Liver (tissue), 9 donors: ENCODE measurements around the gene SLC22A13. TPM values are rescaled to one million over a fixed set of nuclear protein-coding genes. Genes with fewer than 3 reads are reported as not detected.
A peak's percentile ranks its signal among the peaks of the same experiment; 100 is the strongest.

ENCODE experiments used
- DNase-seq: peaks from one replicate; pipeline ENCODE4 v3.0.0-alpha.2; 2017; ENCODE audit warnings: low spot score
- H3K27ac ChIP-seq, 2 donors: one replicate each; pipeline ENCODE4 v1.7.0; 2013; ENCODE audit warnings: inconsistent platforms in 2 of 2, low read length in 2 of 2, control low read depth in 1 of 2, low read depth in 1 of 2, mild to moderate bottlenecking in 1 of 2
- H3K27me3 ChIP-seq, 4 donors: one replicate each; pipeline versions ENCODE4 v1.6.1 to v1.7.0; 2013; ENCODE audit warnings: low read length in 3 of 4, inconsistent platforms in 1 of 4, mild to moderate bottlenecking in 1 of 4, moderate library complexity in 1 of 4; ENCODE audit not compliant: control insufficient read depth in 4 of 4, insufficient read depth in 4 of 4
- H3K36me3 ChIP-seq, 4 donors: one replicate each; pipeline versions ENCODE4 v1.6.1 to v1.7.0; 2013; ENCODE audit warnings: low read length in 3 of 4, mild to moderate bottlenecking in 3 of 4, low read depth in 1 of 4, moderate library complexity in 1 of 4; ENCODE audit not compliant: control insufficient read depth in 4 of 4, insufficient read depth in 3 of 4
- H3K4me1 ChIP-seq, 4 donors: one replicate each; pipeline versions ENCODE4 v1.6.1 to v1.7.0; 2013; ENCODE audit warnings: low read length in 3 of 4, mild to moderate bottlenecking in 3 of 4, moderate library complexity in 1 of 4; ENCODE audit not compliant: control insufficient read depth in 4 of 4, insufficient read depth in 4 of 4
- H3K4me3 ChIP-seq, 3 donors: one replicate each; pipeline versions ENCODE4 v1.6.1 to v1.7.0; 2013; ENCODE audit warnings: low read length in 3 of 3, control low read depth in 1 of 3, low read depth in 1 of 3, mild to moderate bottlenecking in 1 of 3
- H3K9ac ChIP-seq, 2 donors: one replicate each; pipeline ENCODE4 v1.7.0; 2013; ENCODE audit warnings: low read length in 2 of 2, mild to moderate bottlenecking in 2 of 2, moderate library complexity in 2 of 2, control low read depth in 1 of 2, low read depth in 1 of 2
- H3K9me3 ChIP-seq, 4 donors: one replicate each; pipeline versions ENCODE4 v1.6.1 to v1.7.0; 2013; ENCODE audit warnings: low read length in 3 of 4; ENCODE audit not compliant: control insufficient read depth in 4 of 4
- ATF3 ChIP-seq: IDR thresholded peaks from 2 replicates; pipeline ENCODE4 v1.6.1; 2016; ENCODE audit warnings: antibody characterized with exemption
- CTCF ChIP-seq: fragments of 150-350 bp; IDR thresholded peaks from 2 replicates; pipeline ENCODE4 v1.5.1; 2017; ENCODE audit warnings: improper control_type of control experiment, low read depth, low read length; ENCODE audit not compliant: missing input control
- EGR1 ChIP-seq, 2 donors: IDR thresholded peaks; 2 replicates each; pipeline ENCODE4 v1.6.1; 2016 to 2018; ENCODE audit warnings: antibody characterized with exemption in 2 of 2, low read depth in 2 of 2
- FOXA1 ChIP-seq: IDR thresholded peaks from 2 replicates; pipeline ENCODE4 v1.6.1; 2016; ENCODE audit warnings: antibody characterized with exemption
- FOXA2 ChIP-seq: IDR thresholded peaks from 2 replicates; pipeline ENCODE4 v1.6.1; 2016; ENCODE audit warnings: antibody characterized with exemption
- HNF4A ChIP-seq, 2 donors: conservative IDR thresholded peaks; 2 replicates each; pipeline ENCODE4 v1.6.1; 2016; ENCODE audit warnings: antibody characterized with exemption in 2 of 2, mild to moderate bottlenecking in 2 of 2
- HNF4G ChIP-seq: IDR thresholded peaks from 2 replicates; pipeline ENCODE4 v1.6.1; 2016; ENCODE audit warnings: antibody characterized with exemption
- JUND ChIP-seq, 2 donors: IDR thresholded peaks; 2 replicates each; pipeline ENCODE4 v1.6.1; 2016; ENCODE audit warnings: antibody characterized with exemption in 2 of 2
- MAX ChIP-seq: IDR thresholded peaks from 2 replicates; pipeline ENCODE4 v1.6.1; 2016; ENCODE audit warnings: antibody characterized with exemption
- NR2F2 ChIP-seq: IDR thresholded peaks from 2 replicates; pipeline ENCODE4 v1.6.1; 2016; ENCODE audit warnings: antibody characterized with exemption
- RAD21 ChIP-seq, 2 donors: IDR thresholded peaks; 2 replicates each; pipeline ENCODE4 v1.6.1; 2016; ENCODE audit warnings: antibody characterized with exemption in 2 of 2, mild to moderate bottlenecking in 2 of 2
- REST ChIP-seq: IDR thresholded peaks from 2 replicates; pipeline ENCODE4 v1.6.1; 2016; ENCODE audit warnings: antibody characterized with exemption, mild to moderate bottlenecking
- RXRA ChIP-seq, 2 donors: IDR thresholded peaks; 2 replicates each; pipeline ENCODE4 v1.6.1; 2017 to 2018; ENCODE audit warnings: antibody characterized with exemption in 2 of 2, mild to moderate bottlenecking in 1 of 2
- TAF1 ChIP-seq: conservative IDR thresholded peaks from 2 replicates; pipeline ENCODE4 v1.6.1; 2016; ENCODE audit warnings: antibody characterized with exemption, mild to moderate bottlenecking
- YY1 ChIP-seq: IDR thresholded peaks from 2 replicates; pipeline ENCODE4 v1.6.1; 2016; ENCODE audit warnings: antibody characterized with exemption, mild to moderate bottlenecking
- WGBS: extraction: QIAGEN DNeasy Blood & Tissue Kit; methylation state at CpG from one replicate; pipeline ENCODE4 v1.1.7; 2013; 5-methylcytosine and 5-hydroxymethylcytosine counted together
- polyA plus RNA-seq, 2 donors: library from polyadenylated mRNA; stranded (reverse) in 1 of 2; unstranded in 1 of 2; fragments of 200-250 nt in 1 of 2; fragments of >200 nt in 1 of 2; fragmentation: Nextera tagmentation in 1 of 2; extraction: Ambion mirVana in 1 of 2; gene quantifications; one replicate each; pipeline versions ENCODE4 v1.2.1 to v1.2.3, GENCODE V29; 2013 to 2015
- total RNA-seq, 2 donors: library from RNA; depleted of rRNA; stranded (reverse); fragments of >200 nt; gene quantifications; one replicate each; pipeline ENCODE4 v1.2.3, GENCODE V29; 2014
- donor health status: healthy.
- donor health status: healthy.
- donor health status: healthy.
- donor health status: healthy.
- donor health status: healthy.

SLC22A13 gene
- total and polyA plus RNA-seq, 4 donors: 0.10 to 0.42 (median 0.14) TPM; not detected in 1

GRCh38 chr3:38222032-38222634 is 43.5 kb upstream of the SLC22A13 start:
- Histone ChIP-seq H3K4me3 (no peak overlapping the region), H3K9ac (no peak overlapping the region), H3K9me3 (no peaks in the 10 kb centered on the region), H3K27me3 (no peaks in the 10 kb centered on the region), H3K27ac (no peak overlapping the region), H3K4me1 (no peaks in the 10 kb centered on the region), H3K36me3 (peaks cover 0 to 28% (median 19%) of the 10 kb centered on the region in 4 donors)
- peak; percentile 41 for DNase-seq
- WGBS: 80% methylated on average over 7 of the region's 7 CpGs
- TF ChIP-seq FOXA1 (no peak), RXRA (IDR thresholded peaks at IDR 0.05) (no peak), TAF1 (no peak), NR2F2 (no peak), HNF4G (no peak), ATF3 (no peak), HNF4A (conservative IDR thresholded peaks at IDR 0.05) (no peak), REST (no peak), FOXA2 (no peak), RAD21 (IDR thresholded peaks at IDR 0.05) (no peak), CTCF (no peak), JUND (IDR thresholded peaks at IDR 0.05) (no peak), MAX (no peak), YY1 (no peak), EGR1 (IDR thresholded peaks at IDR 0.05; ENCODE audit: low read depth in 2 of 2) (no peak)

GRCh38 chr3:38224357-38224756 is 41.3 kb upstream of the SLC22A13 start:
- H3K9me3 ChIP-seq: no peaks in the 10 kb centered on the region
- no peak for DNase-seq
- TF ChIP-seq FOXA2 (no peak), REST (no peak)
- H3K36me3 ChIP-seq: peaks cover 0 to 34% (median 22%) of the 10 kb centered on the region in 4 donors
- H3K27me3 ChIP-seq: no peaks in the 10 kb centered on the region
- H3K9ac ChIP-seq: no peak overlapping the region
- H3K27ac ChIP-seq: no peak overlapping the region
- no peaks in the 10 kb centered on the region for H3K4me1 ChIP-seq
- WGBS: 99% methylated on average over 4 of the region's 4 CpGs
- H3K4me3 ChIP-seq: no peak overlapping the region
